Measurements from ENCODE around the gene QSER1.
"Not testable (repeated sequence)": the region's sequence is repeated elsewhere in the genome, so short reads cannot be mapped to it uniquely, and the experiment has no call there.

Gene QSER1

DNA sequence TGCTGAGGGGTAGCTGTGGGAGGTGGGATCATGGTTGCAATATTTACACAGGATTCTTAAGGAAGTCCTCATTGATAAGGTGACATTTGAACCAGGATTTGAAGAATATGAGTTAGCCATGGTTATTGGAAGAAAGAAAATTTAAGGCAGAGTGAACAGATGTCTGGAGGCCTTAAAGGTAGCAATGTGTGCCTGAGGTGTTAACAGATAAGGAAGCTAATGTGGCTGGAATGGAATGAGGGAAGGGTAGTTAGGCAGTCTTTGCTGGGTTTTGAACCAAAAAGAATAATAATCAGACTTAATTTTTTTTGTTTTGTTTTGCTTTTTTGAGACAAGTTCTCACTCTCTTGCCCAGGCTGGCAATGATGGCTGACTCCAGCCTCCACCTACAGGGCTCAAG, 113.4 kb downstream of the QSER1 start:
- DNase-seq = no peak

DNA sequence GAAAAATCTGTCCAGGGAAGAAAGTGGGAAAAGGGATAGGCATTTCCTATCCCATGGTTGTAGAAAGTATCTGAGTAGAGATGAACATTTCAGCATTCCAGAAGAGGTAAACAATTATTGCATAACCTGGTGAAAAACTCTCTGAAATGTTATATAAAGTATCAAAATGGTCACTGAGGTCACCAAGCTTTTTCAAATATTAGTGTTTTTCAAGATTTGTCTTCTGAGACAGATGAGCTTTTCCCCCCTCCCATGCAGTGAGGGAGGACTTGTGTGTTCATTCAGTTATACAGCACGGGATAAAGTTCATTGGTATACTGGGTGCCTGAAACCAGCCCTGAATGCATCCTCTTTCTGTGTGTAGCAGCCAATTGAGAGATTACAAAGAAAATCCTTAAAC, 121.1 kb downstream of the QSER1 start:
- DNase-seq = no peak

- DNase-seq = no peak
Measured at GRCh38 chr11:33015621-33016551, 123.3 kb downstream of the QSER1 start, which contains the start of gene DEPDC7. TSS of gene DEPDC7 (plus strand) at chr11:33015878. CDS start at chr11:33015956, 78 bp downstream.

DNA sequence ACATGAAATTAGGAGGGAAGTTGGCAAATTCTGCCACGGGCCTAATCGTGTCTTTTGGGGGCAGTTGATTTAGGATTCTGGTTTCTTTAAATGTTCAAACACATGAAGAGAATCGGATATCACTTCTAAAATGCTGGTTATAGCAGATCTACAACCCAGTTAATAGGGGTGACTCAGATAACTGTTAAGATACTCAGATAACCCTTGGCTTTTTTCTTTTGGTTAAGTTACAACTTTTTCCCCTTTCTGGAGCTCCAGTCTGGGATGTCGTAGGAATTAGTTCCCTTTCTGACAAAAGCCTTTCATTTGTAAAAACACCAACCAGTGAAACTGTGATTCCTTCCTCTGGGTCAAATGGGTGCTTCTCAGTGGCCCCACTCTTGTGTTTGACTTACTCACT, 124.0 kb downstream of the QSER1 start:
- no peak for DNase-seq

GRCh38 chr11:33017478-33017877, 124.9 kb downstream of the QSER1 start:
- DNase-seq = no peak

GRCh38 chr11:33017965-33018364, 125.4 kb downstream of the QSER1 start:
- no peak for DNase-seq

GRCh38 chr11:33018840-33019239, 126.2 kb downstream of the QSER1 start:
- no peak for DNase-seq

DNA sequence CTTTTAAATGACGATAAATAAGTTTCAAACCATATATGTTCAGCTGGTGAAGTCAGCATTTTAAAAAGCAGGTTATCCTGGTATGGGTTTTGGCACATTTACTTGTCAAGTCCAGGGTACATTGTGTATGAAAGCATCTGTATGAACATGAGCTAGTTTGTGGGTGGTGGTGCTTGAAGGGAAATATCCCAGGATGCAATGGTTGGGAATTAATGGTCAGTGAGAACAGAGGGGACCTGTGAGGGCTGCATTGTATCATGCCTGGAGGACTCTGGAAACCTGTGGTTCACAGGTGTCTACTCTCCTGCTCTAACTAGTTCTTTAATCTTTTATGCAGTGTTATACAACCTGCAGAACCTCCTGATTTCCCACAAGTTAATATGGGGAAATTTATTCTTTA, 128.9 kb downstream of the QSER1 start:
- DNase-seq = no peak

GRCh38 chr11:33021937-33022336, 129.3 kb downstream of the QSER1 start:
- DNase-seq = no peak

DNA sequence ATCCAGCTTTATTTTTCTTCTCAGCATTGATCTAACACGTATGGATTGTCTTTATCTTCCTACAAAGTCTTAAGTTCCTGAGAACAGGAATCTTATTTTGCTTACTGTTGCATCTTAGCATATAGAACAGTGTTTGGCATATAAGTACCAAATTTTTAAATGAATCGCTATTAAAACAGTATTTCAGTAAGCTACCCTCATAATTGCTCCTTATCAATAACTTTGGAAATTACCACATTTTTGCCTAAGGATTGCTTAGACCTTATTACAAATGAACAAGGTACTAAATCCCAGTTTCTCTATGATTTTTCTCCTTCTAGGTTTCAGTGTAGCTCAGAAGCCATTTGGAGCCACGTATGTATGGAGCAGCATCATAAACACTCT, 132.7 kb downstream of the QSER1 start:
- no peak for DNase-seq

DNA sequence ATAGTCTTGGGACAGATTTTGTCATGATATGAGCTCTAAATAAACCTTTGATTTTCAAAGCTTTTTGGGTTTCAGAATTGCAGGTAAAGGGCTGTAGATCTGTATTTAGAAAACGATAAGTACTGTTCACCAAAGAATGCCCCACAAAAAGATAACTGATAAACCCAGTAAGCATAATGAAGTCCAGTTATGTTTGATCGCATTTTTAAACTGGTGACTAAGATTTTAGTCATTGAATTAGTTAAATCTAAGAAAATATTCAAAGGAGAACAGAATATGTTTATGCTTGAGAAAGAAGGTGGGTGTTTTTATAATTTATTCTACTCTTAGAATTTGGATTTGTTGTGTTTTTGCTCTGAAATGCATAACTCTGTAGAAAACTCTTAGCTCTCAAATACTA, 134.6 kb downstream of the QSER1 start:
- DNase-seq = no peak

DNA sequence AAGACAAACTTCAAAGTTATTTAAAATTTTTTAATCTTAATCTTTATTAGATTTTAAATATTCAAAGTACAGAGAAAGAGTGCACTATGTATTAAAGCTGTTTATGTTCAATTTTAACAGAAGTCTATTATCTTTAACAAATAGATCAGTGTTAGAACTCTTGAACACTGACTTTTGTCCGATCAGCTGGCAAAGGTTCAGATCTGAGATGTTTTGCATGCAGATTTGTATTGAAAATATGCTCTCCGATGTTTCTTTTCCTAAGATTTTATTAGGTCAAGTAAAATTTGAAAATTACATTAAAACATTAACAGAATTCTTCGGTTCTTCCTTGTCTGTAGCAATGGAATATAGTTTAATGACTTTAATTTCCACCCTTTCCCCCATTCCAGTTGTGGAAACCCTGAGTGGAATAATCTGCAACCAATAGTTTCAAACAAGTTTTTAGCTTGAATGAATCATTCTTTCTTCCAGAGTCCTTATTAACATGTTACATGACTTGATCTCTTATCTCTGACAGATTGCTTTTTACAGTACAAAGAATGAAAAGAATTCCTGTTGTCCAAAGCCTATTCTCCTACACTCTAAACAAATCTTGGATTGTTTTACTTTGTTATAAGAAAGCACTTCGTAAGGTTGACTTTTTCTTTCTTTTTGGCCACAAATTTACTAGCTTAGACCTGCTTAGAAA, 135.4 kb downstream of the QSER1 start:
- DNase-seq = no peak

- no peak for DNase-seq
Measured at GRCh38 chr11:33028537-33028914, 135.9 kb downstream of the QSER1 start.

- not testable (repeated sequence) for DNase-seq
Measured at GRCh38 chr11:33029218-33029617, 136.6 kb downstream of the QSER1 start.
